HFFc6 (cell line): Measurements from ENCODE around the gene KRR1. TPM values are rescaled to one million over a fixed set of nuclear protein-coding genes. Genes with fewer than 3 reads are reported as not detected.
A peak's percentile ranks its signal among the peaks of the same experiment; 100 is the strongest.
"Not testable (repeated sequence)": the region's sequence is repeated elsewhere in the genome, so short reads cannot be mapped to it uniquely, and the experiment has no call there.

Source experiments
- DNase-seq: peaks from one replicate; pipeline ENCODE4 v3.0.0-alpha.2; 2018
- H3K27ac Mint-ChIP-seq: 2 replicates; pipeline ENCODE4 v1.8.0; 2020; ENCODE audit warnings: mild to moderate bottlenecking, mixed read lengths
- H3K27me3 Mint-ChIP-seq: 2 replicates; pipeline ENCODE4 v1.8.0; 2021; ENCODE audit warnings: mild to moderate bottlenecking, moderate library complexity, mixed read lengths; ENCODE audit not compliant: insufficient read depth
- H3K36me3 Mint-ChIP-seq: 2 replicates; pipeline ENCODE4 v1.8.0; 2021; ENCODE audit warnings: low read depth, mixed read lengths
- H3K4me1 Mint-ChIP-seq: 2 replicates; pipeline ENCODE4 v1.8.0; 2020; ENCODE audit warnings: low read depth, mixed read lengths
- H3K4me3 Mint-ChIP-seq: 2 replicates; pipeline ENCODE4 v1.8.0; 2020; ENCODE audit warnings: mild to moderate bottlenecking, moderate library complexity, mixed read lengths
- H3K9me3 Mint-ChIP-seq: 2 replicates; pipeline ENCODE4 v1.8.0; 2020; ENCODE audit warnings: mild to moderate bottlenecking, mixed read lengths
- total RNA-seq, 6 experiments: library from RNA; stranded (reverse); fragmentation: NEBNext Ultra II Directional; extraction: Animal tissue kit (Norgen Biotek cat#: 25700); gene quantifications; 2 replicates in 1 of 6; 3 replicates in 5 of 6; pipeline ENCODE4 v1.2.3, GENCODE V29; 2021
- TF ChIP-seq, protein P1 (sequence below): fragments of 200-600 bp; sonication (generic); IDR thresholded peaks from 2 replicates; pipeline ENCODE4 v1.5.0; 2021; ENCODE audit warnings: antibody characterized with exemption, mild to moderate bottlenecking

KRR1 gene
- total RNA-seq, 6 experiments from 2014 or later = 52.4 to 64.4 (median 61.8) TPM

DNA sequence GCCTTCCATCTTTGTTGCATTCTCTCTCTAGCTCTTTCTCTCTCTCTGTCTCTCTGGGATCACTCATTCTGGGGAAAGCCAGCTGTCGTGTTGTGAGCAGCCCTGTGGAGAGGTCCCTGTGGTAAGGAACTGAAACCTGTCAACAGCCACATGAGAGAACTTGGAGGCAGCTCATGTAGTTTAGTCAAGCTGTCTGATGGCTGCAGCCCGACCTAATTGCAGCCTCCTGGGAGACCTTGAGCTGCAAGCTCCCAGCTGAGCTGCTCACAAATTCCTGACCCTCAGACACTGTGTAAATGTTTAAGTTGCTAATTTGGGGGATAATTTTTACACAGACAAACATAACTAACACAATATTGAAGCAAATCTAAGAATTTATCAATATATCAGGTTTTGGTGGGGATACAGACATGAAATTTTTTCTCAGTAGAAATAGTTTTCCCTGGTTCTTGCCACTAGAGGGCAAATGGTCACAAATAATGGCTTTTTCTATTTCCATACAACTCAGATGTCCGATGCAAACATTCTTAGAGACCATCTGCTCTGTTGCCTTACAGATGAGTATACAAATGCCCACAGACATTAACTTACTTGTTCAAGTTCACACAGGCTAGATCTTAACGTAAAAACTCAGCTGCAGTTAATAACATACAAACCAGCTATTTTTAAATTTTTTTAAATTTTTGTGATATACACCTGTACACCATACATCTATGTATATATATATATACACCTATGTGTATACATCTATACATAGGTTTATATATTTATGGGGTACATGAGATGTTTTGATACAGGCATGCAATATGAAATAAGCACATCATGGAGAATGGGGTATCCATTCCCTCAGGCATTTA, 15.5 kb upstream of the KRR1 start:
- peak; percentile 61 for DNase-seq
- Mint-ChIP-seq H3K27ac (no peak overlapping the region), H3K4me3 (no peak overlapping the region), H3K4me1 (peaks cover 32% of the 10 kb centered on the region), H3K36me3 (peaks cover 7% of the 10 kb centered on the region), H3K27me3 (peaks cover 2% of the 10 kb centered on the region; the same call in 1 of the 2 replicates), H3K9me3 (peaks cover 5% of the 10 kb centered on the region)
- TF ChIP-seq, protein P1, sequence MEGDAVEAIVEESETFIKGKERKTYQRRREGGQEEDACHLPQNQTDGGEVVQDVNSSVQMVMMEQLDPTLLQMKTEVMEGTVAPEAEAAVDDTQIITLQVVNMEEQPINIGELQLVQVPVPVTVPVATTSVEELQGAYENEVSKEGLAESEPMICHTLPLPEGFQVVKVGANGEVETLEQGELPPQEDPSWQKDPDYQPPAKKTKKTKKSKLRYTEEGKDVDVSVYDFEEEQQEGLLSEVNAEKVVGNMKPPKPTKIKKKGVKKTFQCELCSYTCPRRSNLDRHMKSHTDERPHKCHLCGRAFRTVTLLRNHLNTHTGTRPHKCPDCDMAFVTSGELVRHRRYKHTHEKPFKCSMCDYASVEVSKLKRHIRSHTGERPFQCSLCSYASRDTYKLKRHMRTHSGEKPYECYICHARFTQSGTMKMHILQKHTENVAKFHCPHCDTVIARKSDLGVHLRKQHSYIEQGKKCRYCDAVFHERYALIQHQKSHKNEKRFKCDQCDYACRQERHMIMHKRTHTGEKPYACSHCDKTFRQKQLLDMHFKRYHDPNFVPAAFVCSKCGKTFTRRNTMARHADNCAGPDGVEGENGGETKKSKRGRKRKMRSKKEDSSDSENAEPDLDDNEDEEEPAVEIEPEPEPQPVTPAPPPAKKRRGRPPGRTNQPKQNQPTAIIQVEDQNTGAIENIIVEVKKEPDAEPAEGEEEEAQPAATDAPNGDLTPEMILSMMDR = peak; percentile 95

DNA sequence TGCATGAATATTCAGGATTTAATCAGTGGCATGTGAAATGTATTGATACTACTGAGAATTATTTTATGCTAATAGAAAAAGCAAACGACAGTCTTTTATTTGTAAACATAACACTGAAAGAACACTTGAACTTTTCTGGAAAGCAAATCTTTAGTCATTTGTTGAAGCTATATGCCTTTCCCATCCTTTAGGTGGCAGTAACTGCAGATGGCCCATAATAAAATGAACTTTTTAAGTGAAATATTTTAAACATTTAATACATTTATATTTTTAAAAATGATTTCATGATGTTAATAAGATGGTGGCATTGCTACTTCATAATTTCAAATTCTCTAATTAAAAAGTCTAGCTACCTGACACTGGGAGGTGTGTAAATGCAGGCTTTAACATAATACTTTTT, 13.9 kb upstream of the KRR1 start:
- DNase-seq = no peak
- H3K36me3 Mint-ChIP-seq = peaks cover 10% of the 10 kb centered on the region
- H3K4me1 Mint-ChIP-seq = peaks cover 32% of the 10 kb centered on the region
- H3K27me3 Mint-ChIP-seq = peaks cover 4% of the 10 kb centered on the region; the same call in 1 of the 2 replicates
- no peak overlapping the region for H3K27ac Mint-ChIP-seq
- peaks cover 21% of the 10 kb centered on the region for H3K9me3 Mint-ChIP-seq
- TF ChIP-seq, protein P1 = peak; percentile 80
- no peak overlapping the region for H3K4me3 Mint-ChIP-seq

DNA sequence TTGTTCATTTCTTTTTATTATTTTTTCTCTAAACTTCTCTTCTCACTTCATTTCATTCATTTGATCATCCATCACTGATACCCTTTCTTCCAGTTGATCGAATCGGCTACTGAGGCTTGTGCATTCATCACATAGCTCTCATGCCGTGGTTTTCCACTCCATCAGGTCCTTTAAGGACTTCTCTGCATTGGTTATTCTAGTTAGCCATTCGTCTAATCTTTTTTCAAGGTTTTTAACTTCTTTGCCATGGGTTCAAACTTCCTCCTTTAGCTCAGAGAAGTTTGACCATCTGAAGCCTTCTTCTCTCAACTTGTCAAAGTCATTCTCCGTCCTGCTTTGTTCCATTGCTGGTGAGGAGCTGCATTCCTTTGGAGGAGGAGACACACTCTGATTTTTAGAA, 10.7 kb upstream of the KRR1 start:
- not testable (repeated sequence) for H3K4me3 Mint-ChIP-seq, H3K36me3 Mint-ChIP-seq, H3K27ac Mint-ChIP-seq, H3K27me3 Mint-ChIP-seq, DNase-seq
- H3K4me1 Mint-ChIP-seq = peaks cover 22% of the 10 kb centered on the region
- peaks cover 22% of the 10 kb centered on the region for H3K9me3 Mint-ChIP-seq

DNA sequence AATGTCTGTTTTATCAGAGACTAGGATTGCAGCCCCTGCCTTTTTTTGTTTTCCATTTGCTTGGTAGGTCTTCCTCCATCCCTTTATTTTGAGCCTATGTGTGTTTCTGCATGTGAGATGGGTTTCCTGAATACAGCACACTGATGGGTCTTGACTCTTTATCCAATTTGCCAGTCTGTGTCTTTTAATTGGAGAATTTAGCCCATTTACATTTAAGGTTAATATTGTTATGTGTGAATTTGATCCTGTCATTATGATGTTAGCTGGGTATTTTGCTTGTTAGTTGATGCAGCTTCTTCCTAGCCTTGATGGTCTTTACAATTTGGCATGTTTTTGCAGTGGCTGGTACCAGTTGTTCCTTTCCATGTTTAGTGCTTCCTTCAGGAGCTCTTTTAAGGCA, 9.8 kb upstream of the KRR1 start:
- not testable (repeated sequence) for H3K4me3 Mint-ChIP-seq, DNase-seq, H3K27ac Mint-ChIP-seq, H3K27me3 Mint-ChIP-seq, H3K36me3 Mint-ChIP-seq
- Mint-ChIP-seq H3K9me3 (peaks cover 22% of the 10 kb centered on the region), H3K4me1 (peaks cover 15% of the 10 kb centered on the region)

DNA sequence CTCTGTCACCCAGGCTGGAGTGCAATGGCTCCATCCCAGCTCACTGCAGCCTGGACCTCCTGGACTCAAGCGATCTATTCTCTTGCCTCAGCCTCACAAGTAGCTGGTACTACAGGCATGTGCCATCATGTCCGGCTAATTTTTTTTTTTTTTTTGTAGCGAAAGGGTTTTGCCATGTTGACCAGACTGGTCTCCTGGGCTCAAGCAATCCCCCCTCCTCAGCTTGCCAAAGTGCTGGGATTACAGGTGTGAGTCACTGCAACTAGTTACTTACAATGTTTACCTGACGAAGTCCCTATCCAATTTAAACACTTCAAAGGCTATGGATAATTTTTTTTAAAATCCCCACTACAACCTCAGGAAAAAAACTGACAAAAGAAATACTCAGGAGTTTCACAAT, 1.8 kb downstream of the KRR1 start:
- TF ChIP-seq, protein P1 = no peak
- peak overlapping the region; percentile 95; the same call in 1 of the 2 replicates for H3K27ac Mint-ChIP-seq
- peaks cover 53% of the 10 kb centered on the region for H3K4me1 Mint-ChIP-seq
- no peaks in the 10 kb centered on the region for H3K9me3 Mint-ChIP-seq
- peak overlapping the region; percentile 97 for H3K4me3 Mint-ChIP-seq
- H3K36me3 Mint-ChIP-seq = peaks cover 17% of the 10 kb centered on the region
- H3K27me3 Mint-ChIP-seq = no peaks in the 10 kb centered on the region
- no peak for DNase-seq

DNA sequence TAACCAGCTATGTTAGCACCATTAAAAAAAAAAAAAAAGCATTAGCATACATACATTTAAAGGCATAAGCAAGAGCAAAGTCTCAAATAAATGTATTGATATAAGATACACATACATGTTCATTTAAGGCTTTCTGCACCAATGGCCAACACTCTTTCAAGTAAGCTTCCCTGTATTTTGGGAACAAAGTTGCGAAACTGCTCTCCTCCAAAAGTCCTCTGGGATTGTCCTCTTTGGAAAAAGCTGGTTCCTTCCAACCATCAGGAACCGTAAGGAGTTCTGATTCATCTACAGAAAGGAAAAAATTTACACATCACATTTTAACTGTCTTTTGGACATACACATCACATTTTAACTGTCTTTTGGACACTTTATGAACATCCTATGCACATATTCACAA, 3.2 kb downstream of the KRR1 start:
- DNase-seq = no peak
- Mint-ChIP-seq H3K36me3 (peaks cover 17% of the 10 kb centered on the region), H3K4me1 (peaks cover 53% of the 10 kb centered on the region), H3K27me3 (no peaks in the 10 kb centered on the region), H3K27ac (peak overlapping the region; percentile 36; the same call in 1 of the 2 replicates), H3K4me3 (peak overlapping the region; percentile 5; the same call in 1 of the 2 replicates), H3K9me3 (no peaks in the 10 kb centered on the region)
- TF ChIP-seq, protein P1 = no peak
